ENCODE measurements around the gene VWA3A.
"Not testable (repeated sequence)": the region's sequence is repeated elsewhere in the genome, so short reads cannot be mapped to it uniquely, and the experiment has no call there.

Gene VWA3A

DNA sequence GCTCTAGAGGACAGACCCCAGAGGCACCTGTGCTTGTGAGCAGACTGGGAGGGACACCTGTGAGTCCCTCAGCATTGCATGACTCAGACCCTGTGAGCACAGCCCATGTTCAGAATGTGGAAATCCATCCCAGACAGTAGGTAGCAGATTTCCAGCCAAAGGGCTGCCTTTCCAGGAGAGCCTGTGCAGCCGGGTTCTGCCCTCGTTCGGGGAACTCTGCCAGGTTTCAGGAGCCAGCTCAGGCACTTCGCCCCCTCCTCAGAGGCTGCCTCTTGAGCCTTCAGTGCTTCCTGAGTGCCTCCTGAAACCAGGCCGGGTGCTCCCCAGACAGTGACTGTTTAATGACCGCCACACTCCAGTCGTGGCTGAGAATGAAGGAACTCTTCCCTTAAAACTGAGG is 46.7 kb downstream of the VWA3A start:
- FAIRE-seq (no peak), DNase-seq (ENCODE audit: insufficient read length, low spot score) (no peak)
- TF ChIP-seq, protein P1, sequence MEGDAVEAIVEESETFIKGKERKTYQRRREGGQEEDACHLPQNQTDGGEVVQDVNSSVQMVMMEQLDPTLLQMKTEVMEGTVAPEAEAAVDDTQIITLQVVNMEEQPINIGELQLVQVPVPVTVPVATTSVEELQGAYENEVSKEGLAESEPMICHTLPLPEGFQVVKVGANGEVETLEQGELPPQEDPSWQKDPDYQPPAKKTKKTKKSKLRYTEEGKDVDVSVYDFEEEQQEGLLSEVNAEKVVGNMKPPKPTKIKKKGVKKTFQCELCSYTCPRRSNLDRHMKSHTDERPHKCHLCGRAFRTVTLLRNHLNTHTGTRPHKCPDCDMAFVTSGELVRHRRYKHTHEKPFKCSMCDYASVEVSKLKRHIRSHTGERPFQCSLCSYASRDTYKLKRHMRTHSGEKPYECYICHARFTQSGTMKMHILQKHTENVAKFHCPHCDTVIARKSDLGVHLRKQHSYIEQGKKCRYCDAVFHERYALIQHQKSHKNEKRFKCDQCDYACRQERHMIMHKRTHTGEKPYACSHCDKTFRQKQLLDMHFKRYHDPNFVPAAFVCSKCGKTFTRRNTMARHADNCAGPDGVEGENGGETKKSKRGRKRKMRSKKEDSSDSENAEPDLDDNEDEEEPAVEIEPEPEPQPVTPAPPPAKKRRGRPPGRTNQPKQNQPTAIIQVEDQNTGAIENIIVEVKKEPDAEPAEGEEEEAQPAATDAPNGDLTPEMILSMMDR (IDR thresholded peaks at IDR 0.05; ENCODE audit: insufficient read depth, missing control alignments), result no peak

DNA sequence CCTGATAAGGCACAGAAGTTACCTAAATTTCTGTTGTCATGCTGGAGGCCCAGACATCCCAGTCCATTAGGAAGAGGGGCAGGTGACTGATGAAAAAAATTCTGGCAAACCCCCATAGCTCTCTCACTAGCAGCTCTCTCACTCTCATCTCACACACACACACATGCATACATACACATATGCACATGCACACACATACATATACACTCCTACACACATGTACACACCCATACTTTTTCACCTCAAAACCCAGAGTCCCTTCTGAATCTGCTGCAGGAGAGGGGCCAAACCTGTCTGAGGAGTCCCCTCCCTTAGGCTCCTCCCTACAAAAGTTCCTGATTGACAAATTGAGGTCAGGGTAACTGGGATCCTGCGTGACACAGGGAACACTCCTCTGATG is 47.4 kb downstream of the VWA3A start:
- FAIRE-seq (no peak), DNase-seq (ENCODE audit: insufficient read length, low spot score) (no peak)
- TF ChIP-seq, protein P1 (IDR thresholded peaks at IDR 0.05; ENCODE audit: insufficient read depth, missing control alignments), result no peak

DNA sequence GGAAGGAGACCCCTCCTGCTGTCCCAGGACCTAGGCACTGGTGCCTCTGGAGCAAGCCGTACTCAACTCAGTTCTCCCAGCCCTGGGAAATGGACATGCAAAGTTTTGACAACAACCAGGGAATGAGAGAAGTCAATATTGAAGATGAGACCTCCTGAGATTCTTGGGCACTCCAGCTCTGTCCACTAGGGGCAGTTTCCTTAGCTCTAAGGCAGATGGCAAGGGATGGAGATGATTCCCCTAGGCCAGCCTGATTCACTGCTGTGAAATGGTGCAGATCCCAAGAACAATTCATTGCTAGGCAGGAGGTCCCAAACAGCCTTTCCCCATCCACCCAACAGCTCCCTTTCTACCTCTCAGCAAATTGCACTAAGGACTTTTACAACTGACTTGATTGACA is 49.4 kb downstream of the VWA3A start:
- no peak for DNase-seq (ENCODE audit: insufficient read length, low spot score)

DNA sequence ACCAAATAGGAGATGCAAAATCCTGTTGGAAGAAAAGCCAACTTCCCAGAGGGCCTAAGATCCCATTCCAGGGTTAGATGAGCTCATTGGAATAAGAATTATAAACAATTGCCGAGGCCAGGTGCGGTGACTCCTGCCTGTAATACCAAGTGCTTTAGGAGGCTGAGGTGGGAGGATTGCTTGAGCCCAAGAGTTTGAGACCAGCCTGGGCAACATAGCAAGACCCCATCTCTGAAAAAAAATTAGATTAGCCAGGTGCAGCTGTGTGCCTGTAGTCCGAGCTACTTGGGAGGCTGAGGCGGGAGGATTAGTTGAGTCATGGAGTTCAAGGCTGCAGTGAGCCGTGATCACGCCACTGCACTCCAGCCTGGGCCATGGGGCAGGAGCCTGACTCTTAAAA is 52.2 kb downstream of the VWA3A start:
- FAIRE-seq (no peak), DNase-seq (ENCODE audit: insufficient read length, low spot score) (no peak)
- TF ChIP-seq, protein P1 (IDR thresholded peaks at IDR 0.05; ENCODE audit: insufficient read depth, missing control alignments), result no peak

More for the DNA sequence above, 49.4 kb downstream of the VWA3A start:
- TF ChIP-seq, protein P1 (IDR thresholded peaks at IDR 0.05; ENCODE audit: insufficient read depth, missing control alignments), result peak; percentile 25
- FAIRE-seq, result no peak

DNA sequence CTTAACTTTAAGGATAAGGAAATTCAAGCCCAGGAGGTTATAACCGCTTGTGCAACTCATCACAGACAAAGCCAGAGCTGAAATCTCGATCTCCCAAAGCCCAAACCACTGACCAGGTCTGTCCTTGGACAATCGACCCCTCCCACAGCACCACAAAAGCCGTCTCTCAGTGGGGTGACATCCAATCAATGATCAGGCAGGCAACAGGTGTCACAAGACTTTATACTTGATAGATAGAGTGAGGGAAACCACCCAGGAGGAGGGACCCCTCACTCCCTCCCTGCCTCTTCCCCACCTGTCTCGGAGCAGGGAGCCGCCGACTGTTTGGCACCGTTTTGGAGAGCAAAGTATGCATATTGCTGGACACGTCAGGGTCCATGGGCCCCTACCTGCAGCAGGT is 55.5 kb downstream of the VWA3A start:
- TF ChIP-seq, protein P1 (IDR thresholded peaks at IDR 0.05; ENCODE audit: insufficient read depth, missing control alignments), result no peak
- FAIRE-seq (no peak), DNase-seq (ENCODE audit: insufficient read length, low spot score) (no peak)

DNA sequence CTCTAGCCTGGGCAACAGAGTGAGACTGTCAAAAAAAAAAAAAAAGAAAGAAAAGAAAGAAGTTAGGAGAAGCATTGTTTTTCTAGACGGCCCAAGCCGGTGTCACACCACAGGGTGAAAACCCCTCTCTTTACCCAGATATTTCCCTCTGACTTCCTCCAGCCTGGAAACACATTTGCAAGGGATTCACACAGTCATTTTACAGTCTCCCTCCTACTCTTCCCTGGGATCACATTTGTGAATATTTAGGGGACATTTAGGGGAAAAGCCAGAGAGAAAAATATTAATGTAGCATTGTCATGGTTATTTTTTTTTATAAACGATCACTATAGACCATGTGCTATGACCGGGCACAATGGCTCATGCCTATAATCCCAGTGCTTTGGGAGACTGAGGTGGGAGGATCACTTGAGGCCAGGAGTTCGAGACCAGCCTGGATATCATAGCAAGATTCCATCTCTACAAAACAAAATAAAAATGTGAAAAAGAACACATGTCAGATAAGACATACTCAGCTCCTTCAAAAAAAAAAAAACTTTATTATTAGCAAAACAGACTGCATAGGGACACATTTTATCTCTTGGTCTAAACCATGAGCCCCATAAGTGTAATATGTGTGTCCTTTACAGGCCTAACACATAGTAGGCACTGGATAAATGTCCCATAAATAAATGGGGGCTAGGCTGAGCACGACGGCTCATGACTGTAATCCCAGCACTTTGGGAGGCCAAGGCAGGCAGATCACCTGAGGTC is 59.1 kb downstream of the VWA3A start:
- DNase-seq (ENCODE audit: insufficient read length, low spot score), result no peak
- FAIRE-seq, result no peak
- TF ChIP-seq, protein P1 (IDR thresholded peaks at IDR 0.05; ENCODE audit: insufficient read depth, missing control alignments), result no peak

DNA sequence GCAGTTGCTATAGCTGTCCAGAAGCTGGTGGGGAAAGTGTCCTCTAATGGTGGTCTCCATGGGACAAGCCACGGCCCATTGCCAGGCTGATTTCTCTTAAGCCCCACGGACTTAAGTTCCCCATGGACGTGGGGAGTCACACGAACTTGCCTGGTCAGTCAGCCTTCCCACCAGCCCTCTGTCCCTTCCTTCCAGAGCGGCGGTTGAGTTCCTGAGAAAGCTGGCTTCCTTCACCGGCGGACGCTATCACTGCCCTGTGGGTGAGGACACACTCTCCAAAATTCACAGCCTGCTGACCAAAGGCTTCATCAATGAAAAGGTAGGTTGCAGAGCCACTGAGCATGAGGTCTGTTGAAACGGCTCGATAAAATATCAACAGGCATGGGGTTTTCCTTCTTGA is 60.0 kb downstream of the VWA3A start:
- TF ChIP-seq, protein P1 (IDR thresholded peaks at IDR 0.05; ENCODE audit: insufficient read depth, missing control alignments), result no peak
- no peak for FAIRE-seq
- no peak for DNase-seq (ENCODE audit: insufficient read length, low spot score)

DNA sequence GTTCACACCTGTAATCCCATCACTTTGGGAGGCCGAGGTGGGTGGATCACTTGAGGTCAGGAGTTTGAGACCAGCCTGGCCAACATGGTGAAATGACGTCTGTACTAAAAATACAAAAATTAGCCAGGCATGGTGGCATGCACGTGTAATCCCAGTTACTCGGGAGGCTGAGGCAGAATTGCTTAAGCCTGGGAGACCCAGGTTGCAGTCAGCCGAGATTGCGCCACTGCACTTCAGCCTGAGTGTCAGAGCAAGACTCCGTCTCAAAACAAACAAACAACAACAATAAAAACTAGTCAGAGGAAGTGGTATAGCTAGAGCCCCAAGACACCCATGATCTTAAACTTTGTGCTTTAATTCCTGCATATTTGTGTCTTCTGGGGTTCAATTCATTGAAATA is 60.7 kb downstream of the VWA3A start:
- DNase-seq (ENCODE audit: insufficient read length, low spot score); FAIRE-seq: not testable (repeated sequence)
